HG03135 (cell line): ENCODE results near the gene ZC3H10.
A peak's percentile ranks its signal among the peaks of the same experiment; 100 is the strongest.
"Not testable (repeated sequence)": the region's sequence is repeated elsewhere in the genome, so short reads cannot be mapped to it uniquely, and the experiment has no call there.

Source experiments
- ATAC-seq: cut with Tn5 transposase; IDR thresholded peaks from one replicate; pipeline ENCODE4 v1.9.1; 2021; ENCODE audit warnings: mild to moderate bottlenecking, moderate library complexity; ENCODE audit not compliant: unreplicated experiment

ZC3H10 gene

GRCh38 chr12:56117778-56118687, at the start of gene ZC3H10:
TSS of gene ZC3H10 (plus strand) at chr12:56118266. CDS start at chr12:56120563, 2,297 bp downstream.
- ATAC-seq: peak; percentile 83

- no peak for ATAC-seq
These were observed 46.4 kb upstream of the ZC3H10 start for GRCh38 chr12:56071648-56072047.

- no peak for ATAC-seq
These were observed 43.7 kb upstream of the ZC3H10 start for GRCh38 chr12:56074396-56074795.

GRCh38 chr12:56077966-56078365, 40.1 kb upstream of the ZC3H10 start:
- ATAC-seq: not testable (repeated sequence)

- ATAC-seq: no peak
These were observed 39.6 kb upstream of the ZC3H10 start for GRCh38 chr12:56078427-56078826.

GRCh38 chr12:56078931-56079722, 38.9 kb upstream of the ZC3H10 start:
- no peak for ATAC-seq

GRCh38 chr12:56079723-56080555, 38.1 kb upstream of the ZC3H10 start, which contains the start of gene ERBB3:
TSS of gene ERBB3 (plus strand) at chr12:56080165. CDS start at chr12:56080301, 136 bp downstream.
- no peak for ATAC-seq

GRCh38 chr12:56080556-56081138, 37.4 kb upstream of the ZC3H10 start:
- no peak for ATAC-seq

- no peak for ATAC-seq
These were observed 36.4 kb upstream of the ZC3H10 start for GRCh38 chr12:56081393-56082347.

- no peak for ATAC-seq
These were observed 35.7 kb upstream of the ZC3H10 start for GRCh38 chr12:56082382-56082781.

- no peak for ATAC-seq
These were observed 35.1 kb upstream of the ZC3H10 start for GRCh38 chr12:56082967-56083366.

- no peak for ATAC-seq
These were observed 33.0 kb upstream of the ZC3H10 start for GRCh38 chr12:56084958-56085543.

GRCh38 chr12:56086096-56086495, 32.0 kb upstream of the ZC3H10 start:
- ATAC-seq: no peak

GRCh38 chr12:56086608-56087007, 31.5 kb upstream of the ZC3H10 start:
- ATAC-seq: no peak

GRCh38 chr12:56087220-56087619, 30.8 kb upstream of the ZC3H10 start:
- ATAC-seq: no peak

- no peak for ATAC-seq
These were observed 20.3 kb upstream of the ZC3H10 start for GRCh38 chr12:56097738-56098137.

GRCh38 chr12:56098592-56098991, 19.5 kb upstream of the ZC3H10 start:
- no peak for ATAC-seq

GRCh38 chr12:56099787-56100186, 18.3 kb upstream of the ZC3H10 start:
- ATAC-seq: no peak

- ATAC-seq: no peak
These were observed 17.0 kb upstream of the ZC3H10 start for GRCh38 chr12:56101045-56101444.
